ENCODE results near the gene NAV1.
"Not testable (repeated sequence)": the region's sequence is repeated elsewhere in the genome, so short reads cannot be mapped to it uniquely, and the experiment has no call there.

NAV1 gene

DNA sequence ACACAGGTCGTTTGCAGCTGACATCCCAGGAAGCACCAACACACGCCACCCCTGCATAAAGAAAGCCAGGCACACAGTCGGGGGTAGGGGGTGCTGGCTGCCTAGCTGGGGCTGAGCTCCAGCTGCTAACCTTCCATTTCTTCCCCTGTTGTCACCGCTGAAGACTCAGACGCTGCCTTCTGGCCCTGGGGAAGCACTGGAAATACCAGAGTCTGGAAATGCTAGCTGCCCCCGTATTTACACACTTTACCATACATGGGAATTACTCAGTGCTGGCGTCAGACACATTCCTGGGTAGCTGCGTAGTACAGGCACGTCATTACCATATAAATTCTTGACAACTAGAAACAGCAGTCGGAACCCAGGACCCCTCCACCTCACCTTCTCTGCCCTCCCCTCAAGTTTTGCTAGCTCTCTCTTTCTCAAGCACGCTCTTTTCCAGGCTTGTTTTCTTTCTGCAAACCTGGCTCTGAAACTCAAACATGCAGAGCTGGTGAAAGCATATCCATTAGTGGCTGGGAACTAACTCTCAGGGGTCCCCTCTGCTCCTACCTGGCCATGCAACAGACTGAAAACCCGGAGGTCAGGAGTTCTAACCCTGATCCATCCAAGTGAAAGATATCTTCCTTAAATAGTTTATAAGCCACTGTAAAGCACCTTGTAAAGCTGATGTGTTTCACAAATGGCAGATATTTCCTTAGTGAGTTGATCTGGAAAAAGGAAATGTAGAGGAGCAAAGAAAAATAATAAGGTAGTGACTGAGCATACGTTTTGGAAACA, 35.3 kb upstream of the NAV1 start:
- DNase-seq, result no peak

DNA sequence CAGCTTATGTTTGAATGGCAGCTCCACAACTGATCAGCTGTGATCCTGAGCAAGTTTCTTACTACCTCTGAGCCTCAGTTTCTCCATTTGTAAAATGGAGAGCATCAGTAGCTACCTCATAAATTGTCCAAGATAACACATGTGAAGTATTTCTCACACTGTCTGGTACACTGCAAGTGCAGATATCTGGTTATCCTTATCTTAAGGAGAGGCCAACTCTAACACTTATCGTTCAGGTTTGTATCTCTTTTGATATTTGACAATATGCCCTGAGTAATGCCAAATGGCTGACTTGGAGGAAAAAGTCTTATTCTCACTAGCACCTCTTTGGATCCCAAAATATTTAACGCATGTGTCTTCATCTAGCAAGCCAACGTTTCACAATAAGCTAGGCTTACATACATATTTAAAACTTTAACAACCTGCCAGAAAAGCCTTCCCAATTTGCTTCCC, 34.7 kb upstream of the NAV1 start:
- no peak for DNase-seq

GRCh38 chr1:201504799-201505502, 34.0 kb upstream of the NAV1 start:
- DNase-seq, result peak; percentile 65

GRCh38 chr1:201505503-201505890, 33.4 kb upstream of the NAV1 start:
- DNase-seq, result peak; percentile 45

GRCh38 chr1:201506092-201506491, 32.8 kb upstream of the NAV1 start:
- no peak for DNase-seq

DNA sequence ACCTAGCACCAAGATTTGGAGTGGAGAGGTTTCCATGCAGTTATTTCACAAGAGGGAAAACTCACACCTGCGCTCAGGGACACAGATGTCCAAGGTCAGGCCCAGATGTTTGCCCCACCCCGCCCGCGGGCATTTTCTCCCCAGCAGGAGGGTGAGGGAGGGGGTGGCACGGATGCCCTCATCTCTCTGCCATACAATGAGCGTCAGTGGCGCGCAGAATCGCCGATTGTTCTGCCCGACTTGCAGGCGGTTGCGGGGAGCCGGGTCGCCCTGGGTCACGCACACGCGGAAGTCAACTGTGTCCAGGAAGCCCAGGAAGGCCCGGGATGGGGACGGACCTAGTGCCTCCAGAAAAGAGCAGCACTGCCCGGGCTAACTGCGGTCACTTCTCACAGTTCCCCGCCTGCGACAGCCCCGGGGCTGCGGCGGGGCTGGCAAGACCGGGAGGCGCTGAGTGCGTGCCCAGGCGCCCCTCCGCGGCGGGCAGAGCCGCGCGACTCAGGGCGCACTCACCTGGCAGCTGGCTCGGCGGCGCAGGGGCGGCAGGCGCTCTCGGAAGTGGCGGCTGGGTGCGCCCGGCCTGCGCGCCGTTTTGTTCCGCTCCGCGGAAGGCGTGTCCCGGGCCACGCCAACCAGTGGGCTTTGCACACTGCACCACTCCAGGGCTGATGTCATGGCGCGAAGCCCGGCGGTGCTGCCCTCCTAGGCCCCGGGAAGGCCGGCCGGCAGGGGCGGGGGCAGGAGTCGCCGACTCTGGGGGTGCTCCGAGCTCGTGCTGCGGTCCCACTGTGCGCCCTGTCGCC, 32.2 kb upstream of the NAV1 start, which contains the start of gene CSRP1:
Gene CSRP1, minus strand, starts transcription at position 567 of the 803 bp plus-strand sequence. CDS start 10,820 bp downstream, outside the sequence.
- DNase-seq, result peak; percentile 88

DNA sequence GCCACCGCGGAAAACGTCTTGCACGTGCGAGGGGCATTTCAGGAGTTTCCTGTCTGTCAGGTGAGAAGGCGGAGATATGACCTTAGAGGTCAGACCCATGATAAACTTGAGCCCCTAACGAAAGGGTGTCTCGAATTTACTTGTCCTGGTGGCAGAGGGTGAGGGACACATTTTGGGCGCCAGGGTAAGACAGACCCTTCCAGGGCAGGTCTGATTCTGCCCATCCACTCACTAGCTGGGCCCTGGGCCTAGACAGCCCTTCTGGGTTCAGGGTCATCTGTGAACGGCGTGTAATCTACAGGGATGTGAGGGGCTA, 31.6 kb upstream of the NAV1 start:
- no peak for DNase-seq

GRCh38 chr1:201508809-201509208, 30.1 kb upstream of the NAV1 start:
- no peak for DNase-seq

DNA sequence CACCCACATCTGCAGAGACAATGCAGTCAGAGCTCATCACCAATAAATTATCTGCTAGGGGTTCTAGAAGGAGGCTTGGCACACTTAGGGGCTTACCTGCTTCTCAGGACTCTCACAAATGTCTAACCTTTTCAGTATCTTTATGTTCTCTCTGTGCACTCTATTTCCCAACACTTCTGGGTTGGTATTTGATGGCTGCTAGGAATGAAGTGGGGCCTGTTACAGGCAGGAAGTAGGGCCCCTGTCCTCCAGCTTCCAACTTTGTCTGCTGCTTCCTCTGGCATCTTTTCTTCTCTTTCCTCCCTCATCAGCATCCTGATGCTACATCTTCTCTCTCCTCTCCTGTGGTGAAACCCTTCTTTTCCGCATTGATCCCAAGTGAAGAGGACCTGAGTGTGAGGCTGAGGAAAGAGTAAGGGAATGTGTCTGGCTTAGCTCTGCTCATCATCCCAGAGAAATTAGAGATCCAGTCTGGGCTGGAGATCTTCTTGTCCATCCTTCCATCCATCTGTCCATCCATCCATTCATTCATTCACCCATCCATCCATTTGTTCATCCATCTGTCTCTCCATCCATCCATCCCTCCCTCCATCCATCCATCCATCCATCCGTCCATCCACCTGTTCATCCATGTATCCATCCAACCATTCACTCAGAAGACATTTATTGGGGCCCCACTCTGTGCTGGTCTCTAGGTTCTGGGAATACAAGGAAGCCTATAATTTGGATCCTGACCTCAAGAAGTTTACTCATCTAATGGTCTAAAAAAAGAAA, 29.1 kb upstream of the NAV1 start:
- no peak for DNase-seq

DNA sequence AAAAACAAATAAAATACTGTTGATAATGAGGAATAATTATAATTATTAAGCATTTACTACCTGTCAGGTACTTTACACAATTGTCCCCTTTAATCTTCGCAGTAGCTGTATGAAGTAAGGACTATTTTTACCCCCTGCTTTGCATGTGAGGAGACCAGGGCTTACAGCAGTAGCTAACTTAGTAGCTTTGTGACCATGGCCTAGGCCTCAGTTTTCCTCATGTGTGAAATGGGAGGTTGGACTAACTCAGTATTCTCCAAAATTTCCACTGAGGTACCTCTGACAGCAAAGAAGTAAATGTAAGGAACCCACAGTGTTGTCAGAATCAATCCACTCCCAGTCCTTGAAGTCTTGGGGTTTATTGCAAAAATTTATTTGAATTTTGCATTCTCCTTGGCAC, 28.2 kb upstream of the NAV1 start:
- DNase-seq, result no peak

DNA sequence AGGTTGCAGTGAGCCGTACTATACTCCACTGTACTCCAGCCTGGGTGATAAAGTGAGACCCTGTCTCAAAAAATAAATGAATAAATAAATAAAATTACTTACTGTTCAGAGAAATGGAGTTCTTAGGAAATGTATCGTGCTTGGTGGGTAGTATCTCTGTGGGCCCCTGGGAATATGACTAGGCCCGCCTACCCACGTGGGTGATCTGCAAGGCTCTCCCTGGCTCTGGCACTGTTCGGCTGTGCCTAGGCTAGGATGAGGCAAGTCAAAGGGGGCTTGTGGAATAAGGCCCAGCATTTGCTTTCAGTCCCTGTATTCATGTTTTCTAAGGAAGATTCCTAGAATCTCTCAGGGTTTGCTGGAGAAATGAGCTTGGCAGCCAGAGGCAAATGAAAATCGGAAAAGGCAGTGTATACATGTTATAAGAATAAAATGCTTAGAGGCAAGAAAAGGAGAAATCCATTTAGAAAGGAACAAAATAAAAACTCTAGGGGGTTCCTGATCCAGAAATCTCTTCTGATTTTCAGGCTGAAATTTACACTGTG, 27.5 kb upstream of the NAV1 start:
- no peak for DNase-seq

- no peak for DNase-seq
Observed at GRCh38 chr1:201511941-201512539, 26.9 kb upstream of the NAV1 start.

DNA sequence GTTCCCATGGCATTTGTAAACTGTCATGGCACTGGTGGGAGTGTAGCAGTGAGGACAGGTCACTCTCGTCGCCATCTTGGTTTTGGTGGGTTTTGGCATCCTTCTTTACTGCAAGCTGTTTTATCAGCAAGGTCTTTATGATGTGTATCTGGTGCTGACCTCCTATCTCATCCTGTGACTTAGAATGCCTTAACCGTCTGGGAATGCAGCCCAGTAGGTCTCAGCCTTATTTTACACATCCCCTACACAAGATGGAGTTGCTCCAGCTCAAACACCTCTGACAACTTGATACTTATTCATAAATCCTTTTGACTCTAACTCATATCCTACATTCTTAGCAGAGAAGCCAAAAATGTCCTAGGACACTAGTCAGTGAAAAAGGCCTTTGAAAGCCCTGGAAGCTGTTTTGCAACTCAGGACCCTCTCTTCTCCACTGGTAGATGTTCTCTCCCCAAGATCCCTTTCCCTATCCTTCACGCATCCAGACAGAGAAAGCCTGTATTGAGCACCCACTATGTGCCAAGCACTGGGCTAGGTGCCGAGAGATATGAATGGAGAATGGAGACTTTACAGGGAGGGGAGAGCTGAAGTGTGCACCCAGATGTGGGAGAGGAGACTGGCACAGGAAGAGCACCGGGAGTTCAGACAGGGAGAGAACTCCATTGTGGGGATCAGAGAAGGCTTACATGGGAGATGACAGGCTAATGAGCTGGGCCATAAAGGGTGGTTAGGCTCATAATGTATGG, 25.3 kb upstream of the NAV1 start:
- no peak for DNase-seq

- no peak for DNase-seq
Observed at GRCh38 chr1:201514466-201514865, 24.5 kb upstream of the NAV1 start.

DNA sequence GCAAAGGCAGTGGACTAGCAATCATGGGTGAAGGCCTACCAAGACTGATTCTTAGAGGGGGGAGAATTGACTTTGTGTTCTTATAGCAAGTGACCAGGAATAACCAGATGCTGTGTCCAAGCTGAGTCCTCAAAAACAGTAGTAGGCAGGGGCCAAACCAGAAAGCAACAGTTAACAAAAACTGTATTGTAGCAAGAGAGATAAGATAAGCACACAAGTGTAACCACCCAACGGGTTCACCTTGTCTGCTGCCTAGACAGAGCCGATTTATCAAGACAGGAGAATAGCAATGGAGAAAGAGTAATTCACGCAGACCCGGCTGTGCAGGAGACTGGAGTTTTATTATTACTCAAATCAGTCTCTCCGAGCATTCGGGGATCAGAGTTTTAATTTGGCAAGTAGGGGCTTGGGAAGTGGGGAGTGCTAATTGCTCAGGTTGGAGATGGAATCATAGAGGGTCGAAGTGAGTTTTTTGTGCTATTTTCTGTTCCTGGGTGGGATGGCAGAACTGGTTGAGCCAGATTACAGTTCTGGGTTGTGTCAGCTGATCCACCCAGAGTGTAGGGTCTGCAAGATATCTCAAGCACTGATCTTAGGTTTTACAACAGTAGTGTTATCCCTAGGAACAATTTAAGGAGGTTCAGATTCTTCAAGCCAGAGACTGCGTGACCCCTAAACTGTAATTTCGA, 23.7 kb upstream of the NAV1 start:
- no peak for DNase-seq

GRCh38 chr1:201515895-201516294, 23.0 kb upstream of the NAV1 start:
- DNase-seq, result no peak

DNA sequence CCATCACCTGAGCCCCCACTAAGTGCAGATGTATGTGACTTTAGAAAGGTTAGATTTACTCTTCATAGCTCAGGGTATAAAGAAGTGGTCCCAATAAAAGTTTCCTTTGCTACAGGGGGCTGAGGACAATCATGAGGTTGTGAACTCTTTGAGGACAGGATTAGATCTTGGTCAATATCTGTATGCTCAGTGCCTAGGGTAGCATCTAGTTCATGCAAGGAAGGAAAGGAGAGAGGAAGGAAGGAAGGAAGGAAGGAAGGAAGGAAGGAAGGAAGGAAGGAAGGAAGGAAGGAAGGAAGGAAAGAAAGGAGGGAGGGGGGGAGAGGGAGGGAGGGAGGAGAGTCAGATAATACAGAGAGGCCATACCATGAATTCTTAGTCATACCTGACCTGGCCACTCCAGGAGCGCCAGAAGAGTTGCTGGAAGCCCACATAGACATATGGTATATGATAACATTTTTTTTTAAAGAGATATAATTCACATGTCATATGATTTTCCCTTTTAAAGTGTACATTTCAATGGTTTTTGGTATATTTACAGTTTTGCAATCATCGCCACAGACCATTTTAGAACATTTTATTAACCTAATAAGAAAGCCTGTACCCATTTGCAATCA, 22.3 kb upstream of the NAV1 start:
- no peak for DNase-seq

GRCh38 chr1:201517631-201518030, 21.3 kb upstream of the NAV1 start:
- no peak for DNase-seq

DNA sequence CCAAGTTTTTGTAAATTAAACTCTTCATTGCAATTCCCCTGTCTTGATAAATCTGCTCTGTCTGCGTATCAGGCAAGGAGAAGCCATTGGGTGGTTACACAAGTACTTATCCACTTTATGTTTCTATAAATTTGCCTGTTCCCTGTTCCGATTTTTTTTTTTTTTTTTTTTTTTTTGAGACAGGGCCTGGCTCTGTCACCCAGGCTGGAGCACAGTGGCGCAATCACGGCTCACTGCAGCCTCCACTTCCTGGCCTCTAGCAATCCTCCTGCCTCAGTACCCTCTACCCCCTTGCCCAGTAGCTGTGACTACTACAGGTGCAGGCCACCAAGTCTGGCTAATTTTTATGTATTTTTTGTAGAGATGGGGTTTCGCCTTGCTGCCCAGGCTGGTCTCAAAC, 20.9 kb upstream of the NAV1 start:
- no peak for DNase-seq

GRCh38 chr1:201520046-201520575, 18.8 kb upstream of the NAV1 start:
- not testable (repeated sequence) for DNase-seq
